GM12891 (cell line): ENCODE measurements around the gene GGA2.

Experiments
- DNase-seq: peaks from one replicate; pipeline ENCODE4 v3.0.0; 2011; ENCODE audit warnings: low spot score; ENCODE audit not compliant: insufficient read length
- FAIRE-seq: peaks from 2 replicates; lab custom pipeline; 2011; peaks lifted over from hg19 to GRCh38; lab: Jason Lieb, UNC
- PAX5 ChIP-seq: IDR thresholded peaks from 2 replicates; pipeline ENCODE4 v1.6.1; 2011; ENCODE audit warnings: low read length, moderate library complexity, mild to moderate bottlenecking; ENCODE audit not compliant: insufficient read depth, severe bottlenecking
- POLR2A ChIP-seq: IDR thresholded peaks from 2 replicates; pipeline ENCODE4 v1.6.1; 2011; ENCODE audit warnings: low read depth, low read length, control low read depth
- POLR2AphosphoS5 ChIP-seq: IDR thresholded peaks from 2 replicates; pipeline ENCODE4 v1.6.1; 2011; ENCODE audit warnings: low read depth, low read length, control low read depth
- POU2F2 ChIP-seq: IDR thresholded peaks from 2 replicates; pipeline ENCODE4 v1.6.1; 2011; ENCODE audit warnings: low read depth, mild to moderate bottlenecking, control low read depth, low read length, moderate library complexity
- SPI1 ChIP-seq: IDR thresholded peaks from 2 replicates; pipeline ENCODE4 v1.6.1; 2011; ENCODE audit warnings: low read depth, low read length, control low read depth
- TAF1 ChIP-seq: IDR thresholded peaks from 2 replicates; pipeline ENCODE4 v1.6.1; 2011; ENCODE audit warnings: low read depth, low read length, control low read depth

GGA2 gene

DNA sequence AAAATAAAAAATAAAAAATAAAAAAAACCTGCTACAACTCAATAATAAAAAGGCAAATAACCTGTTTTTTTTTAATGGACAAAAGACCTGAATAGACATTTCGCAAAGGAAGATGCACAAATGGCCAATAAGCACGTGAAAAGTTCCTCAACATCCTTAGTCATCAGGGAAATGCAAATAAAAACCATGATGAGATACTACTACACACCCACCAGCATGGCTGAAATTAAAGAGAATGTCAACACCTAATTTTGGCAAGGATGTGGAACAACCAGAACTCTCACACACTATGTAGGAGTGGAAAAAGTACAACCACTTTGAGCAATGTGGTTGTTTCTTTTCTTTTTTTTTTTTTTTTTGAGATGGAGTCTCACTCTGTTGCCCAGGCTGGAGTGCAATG lies 81.9 kb downstream of the GGA2 start:
- FAIRE-seq (no peak), DNase-seq (no peak)
- no peak for TF ChIP-seq POLR2AphosphoS5
- TF ChIP-seq PAX5 = no peak
- TF ChIP-seq POU2F2 = no peak
- no peak for TF ChIP-seq TAF1
- no peak for TF ChIP-seq POLR2A
- no peak for TF ChIP-seq SPI1

DNA sequence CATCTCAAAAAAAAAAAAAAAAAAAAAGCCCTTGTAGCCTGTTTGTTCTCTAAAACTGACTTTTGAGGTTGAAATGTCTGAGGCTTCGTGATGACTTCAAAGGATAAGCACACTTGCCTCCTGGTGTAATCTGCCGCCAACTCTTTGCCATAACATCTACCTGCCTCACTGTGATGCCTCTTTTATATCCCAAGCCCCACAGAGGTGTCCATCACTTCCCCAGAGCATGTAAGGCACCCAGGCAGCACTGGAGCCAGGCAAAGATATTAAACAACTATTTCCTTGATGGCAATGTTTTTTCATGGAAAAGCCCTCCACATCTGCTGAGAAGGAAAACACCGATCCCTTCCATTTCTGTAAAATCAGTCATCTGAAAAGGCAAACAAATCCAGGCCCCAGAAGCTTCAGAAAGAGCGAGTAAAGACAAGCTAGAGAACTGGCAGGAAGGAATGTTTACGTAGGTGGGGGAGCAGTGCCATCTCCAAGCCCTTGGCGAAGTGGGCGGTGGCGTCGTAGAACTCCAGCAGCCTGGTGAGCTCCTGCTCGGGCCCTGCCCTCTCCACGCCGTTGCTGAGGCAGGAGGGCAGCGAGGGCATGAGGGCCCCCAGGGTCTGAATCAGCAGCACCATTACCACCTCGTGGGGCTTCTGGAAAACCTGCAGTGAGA lies 85.9 kb downstream of the GGA2 start:
- no peak for FAIRE-seq
- no peak for DNase-seq
- TF ChIP-seq TAF1 (no peak), SPI1 (no peak), POLR2AphosphoS5 (no peak), POLR2A (no peak), POU2F2 (no peak), PAX5 (no peak)

DNA sequence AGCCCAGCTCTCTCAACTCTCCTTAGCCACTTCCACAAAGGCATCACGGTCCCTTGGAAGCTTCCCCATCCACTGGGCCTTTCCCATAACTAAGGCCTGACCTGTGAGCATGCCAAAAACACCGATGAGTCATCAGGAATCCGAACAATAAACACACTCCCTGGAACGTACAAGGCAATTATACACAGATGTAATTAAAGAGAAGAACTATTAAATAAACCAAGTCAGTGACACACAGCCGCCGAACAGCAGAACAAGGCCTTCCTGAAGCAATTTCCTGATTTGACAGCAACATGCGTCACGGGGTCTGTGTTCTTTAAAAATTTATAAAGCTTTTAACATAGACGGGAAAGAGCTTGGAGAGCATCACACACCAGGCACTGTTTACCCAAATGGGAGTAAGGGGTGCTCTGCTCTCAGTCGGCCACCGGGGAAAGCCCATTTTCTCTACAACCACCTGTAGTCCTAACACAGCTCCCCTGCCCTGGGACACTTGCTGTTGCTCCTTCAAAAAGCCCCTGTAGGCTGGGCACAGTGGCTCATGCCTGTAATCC lies 86.7 kb downstream of the GGA2 start:
- TF ChIP-seq PAX5 = no peak
- TF ChIP-seq POLR2AphosphoS5 = no peak
- TF ChIP-seq POU2F2 = no peak
- TF ChIP-seq SPI1 = no peak
- TF ChIP-seq TAF1 = no peak
- TF ChIP-seq POLR2A = no peak
- DNase-seq (no peak), FAIRE-seq (no peak)

GRCh38 chr16:23420011-23420410 lies 90.3 kb downstream of the GGA2 start:
- DNase-seq (no peak), FAIRE-seq (no peak)
- TF ChIP-seq SPI1 = no peak
- TF ChIP-seq TAF1 = no peak
- no peak for TF ChIP-seq PAX5
- TF ChIP-seq POLR2A = no peak
- TF ChIP-seq POLR2AphosphoS5 = no peak
- no peak for TF ChIP-seq POU2F2

DNA sequence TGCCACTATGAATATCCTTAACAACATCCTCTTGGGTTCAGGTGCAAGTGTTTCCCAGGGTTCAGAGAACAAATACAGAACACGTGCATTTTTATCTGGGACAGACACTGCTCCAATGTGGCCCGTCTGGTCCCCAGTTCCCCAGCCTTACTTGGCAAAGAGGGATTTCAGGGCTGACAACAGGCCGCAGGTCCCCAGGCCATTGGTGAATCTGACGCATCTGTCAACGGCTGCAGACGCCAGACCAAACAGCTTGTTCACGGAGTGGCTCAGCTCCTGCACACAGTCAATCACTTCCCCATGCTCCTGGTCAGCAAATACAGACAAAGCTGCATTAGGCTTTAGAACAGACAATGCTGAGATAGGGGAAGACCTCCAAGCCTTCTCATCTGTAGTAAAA lies 93.5 kb downstream of the GGA2 start:
- DNase-seq (no peak), FAIRE-seq (no peak)
- TF ChIP-seq POLR2AphosphoS5 = no peak
- no peak for TF ChIP-seq POLR2A
- TF ChIP-seq SPI1 = no peak
- TF ChIP-seq POU2F2 = no peak
- no peak for TF ChIP-seq PAX5
- no peak for TF ChIP-seq TAF1

GRCh38 chr16:23414731-23415130 lies 95.6 kb downstream of the GGA2 start:
- no peak for TF ChIP-seq POLR2AphosphoS5
- no peak for TF ChIP-seq SPI1
- TF ChIP-seq TAF1 = no peak
- TF ChIP-seq POLR2A = no peak
- TF ChIP-seq POU2F2 = no peak
- TF ChIP-seq PAX5 = no peak
- no peak for DNase-seq
- FAIRE-seq = no peak
